ENCODE data around the gene FGF7.
"Not testable (repeated sequence)": the region's sequence is repeated elsewhere in the genome, so short reads cannot be mapped to it uniquely, and the experiment has no call there.

The FGF7 gene

DNA sequence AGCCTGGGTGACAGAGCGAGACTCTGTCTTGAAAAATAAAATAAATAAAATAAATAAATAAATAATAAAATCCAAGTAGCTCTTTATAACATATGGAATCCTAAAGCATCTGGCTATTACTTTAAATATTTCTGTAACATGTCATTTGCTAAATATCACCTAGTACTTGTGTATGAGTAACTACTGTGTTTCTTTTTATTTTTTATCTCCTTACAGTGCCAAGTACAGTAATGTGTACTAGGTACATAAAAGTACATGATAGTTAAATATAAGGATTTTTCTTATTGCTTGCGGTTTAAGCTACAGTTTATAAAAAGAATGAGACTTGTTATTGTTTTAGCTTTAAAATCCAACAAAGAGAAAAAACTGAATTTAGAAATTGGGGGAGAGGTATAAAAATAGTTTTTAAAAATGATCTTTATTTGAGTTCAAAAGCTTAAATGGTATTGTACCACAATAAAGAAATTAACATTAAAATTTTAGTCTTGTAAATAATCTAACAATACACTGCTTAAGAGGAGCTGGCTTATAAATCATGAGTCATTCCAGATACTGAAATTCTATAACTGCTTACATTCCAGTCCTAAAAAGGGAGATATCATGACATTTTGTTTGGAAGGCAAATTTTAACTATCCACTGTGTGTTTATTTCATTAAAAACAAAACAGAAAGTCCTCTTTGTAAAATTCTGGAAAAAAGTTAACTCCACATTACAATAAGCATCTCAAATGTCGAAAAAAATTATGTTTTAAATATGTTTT, 73.1 kb downstream of the FGF7 start:
- DNase-seq, result no peak

- no peak for DNase-seq
Observed at GRCh38 chr15:49501586-49501985, 78.5 kb downstream of the FGF7 start.

- no peak for DNase-seq
Observed at GRCh38 chr15:49506341-49506740, 83.3 kb downstream of the FGF7 start.

- no peak for DNase-seq
Observed at GRCh38 chr15:49507261-49507660, 84.2 kb downstream of the FGF7 start.

- DNase-seq, result not testable (repeated sequence)
Observed at GRCh38 chr15:49512739-49513138, 89.7 kb downstream of the FGF7 start.

DNA sequence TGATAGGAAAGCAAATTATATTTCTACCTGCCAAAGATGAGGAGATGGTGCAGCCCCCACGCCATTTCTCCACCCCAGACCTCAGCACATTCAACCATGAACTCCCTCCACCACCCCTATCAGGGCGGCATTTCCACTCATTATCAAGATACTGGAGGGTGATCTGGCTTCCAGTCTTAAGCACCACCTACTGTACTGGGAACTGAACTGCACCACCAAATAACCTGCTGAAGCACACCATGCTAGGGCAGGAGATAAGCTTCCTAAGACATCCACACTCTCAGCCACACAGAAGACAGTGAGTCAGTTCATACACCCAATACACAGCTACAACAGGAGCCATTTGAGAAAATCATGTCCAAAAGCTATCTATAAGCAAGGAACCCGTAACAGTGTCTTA, 98.8 kb downstream of the FGF7 start:
- DNase-seq, result no peak

- DNase-seq, result no peak
Observed at GRCh38 chr15:49528289-49528688, 105.2 kb downstream of the FGF7 start.

DNA sequence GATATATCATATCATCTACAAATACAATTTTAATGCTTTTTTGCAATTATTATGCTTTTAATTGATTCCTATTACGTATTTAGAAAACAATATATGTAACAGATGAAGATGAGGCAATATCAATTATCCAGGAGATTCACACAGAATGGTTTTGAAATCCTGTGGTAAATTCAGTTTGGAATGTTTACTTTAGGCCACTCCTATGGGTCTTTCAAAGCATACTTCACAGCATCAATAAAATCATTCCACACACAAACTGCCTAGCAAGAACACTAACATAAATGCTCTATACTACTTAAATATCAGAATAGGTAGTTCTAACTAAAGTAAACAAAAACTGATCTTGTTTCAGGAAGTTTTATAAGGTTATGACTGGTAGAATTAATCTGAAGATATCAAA, 107.0 kb downstream of the FGF7 start:
- DNase-seq, result no peak
